ENCODE data around the gene TACR2. TPM values are rescaled to one million over a fixed set of nuclear protein-coding genes. Genes with fewer than 3 reads are reported as not detected.
A peak's percentile ranks its signal among the peaks of the same experiment; 100 is the strongest.

Gene TACR2
- total RNA-seq, 1 experiment from 2014 or later = 0.21 TPM

DNA sequence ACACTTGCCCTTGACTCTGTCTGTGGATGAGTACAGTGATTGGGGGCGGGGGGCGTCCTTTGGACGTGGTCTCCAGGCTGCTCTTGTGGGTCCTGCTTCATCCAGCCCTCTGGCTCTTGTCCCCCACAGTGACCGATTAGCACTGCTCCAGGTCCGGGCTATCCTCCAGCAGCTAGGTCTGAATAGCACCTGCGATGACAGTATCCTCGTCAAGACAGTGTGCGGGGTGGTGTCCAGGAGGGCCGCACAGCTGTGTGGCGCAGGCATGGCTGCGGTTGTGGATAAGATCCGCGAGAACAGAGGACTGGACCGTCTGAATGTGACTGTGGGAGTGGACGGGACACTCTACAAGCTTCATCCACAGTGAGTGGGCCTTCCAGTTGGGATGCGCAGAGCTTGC lies 18.3 kb downstream of the TACR2 start:
- DNase-seq (ENCODE audit: low read depth, low spot score) = no peak
- intact Hi-C loops (cut with micrococcal nuclease; ENCODE audit: unreplicated experiment) = no loop called here

DNA sequence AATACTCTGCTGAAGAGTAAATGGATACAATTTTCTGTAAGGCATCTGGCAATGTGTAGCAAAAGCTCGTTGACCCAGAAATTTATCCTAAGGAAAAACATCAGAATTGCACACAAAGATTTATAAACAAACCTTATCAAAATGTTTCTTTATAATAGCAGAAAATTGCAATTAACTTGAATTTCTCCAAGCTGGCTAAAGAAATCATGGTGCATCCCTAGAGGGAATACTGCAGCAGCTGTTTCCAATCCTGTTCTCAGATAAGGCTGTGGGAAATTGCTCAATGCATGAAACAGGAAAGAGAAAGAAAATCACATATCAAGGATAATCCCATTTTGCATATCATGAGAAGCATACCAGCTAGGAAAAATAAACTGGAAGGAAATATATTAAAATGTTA lies 18.7 kb downstream of the TACR2 start:
- Histone ChIP-seq H3K36me3 (ENCODE audit: control insufficient read depth, insufficient read depth, low read length) (no peaks in the 10 kb centered on the region), H3K4me1 (ENCODE audit: control insufficient read depth, insufficient read depth, low read length) (no peaks in the 10 kb centered on the region), H3K9me3 (ENCODE audit: control insufficient read depth, insufficient read depth, low read depth, low read length) (no peaks in the 10 kb centered on the region), H3K27me3 (ENCODE audit: control insufficient read depth, insufficient read depth, low read length) (no peaks in the 10 kb centered on the region), H3K27ac (ENCODE audit: low read length) (no peak overlapping the region), H3K4me3 (ENCODE audit: low read depth in 2 of 2, low read length in 2 of 2) (no peak overlapping the region)
- ChIA-PET CTCF (no interaction called here), POLR2A (no interaction called here)
- TF ChIP-seq, protein P1, sequence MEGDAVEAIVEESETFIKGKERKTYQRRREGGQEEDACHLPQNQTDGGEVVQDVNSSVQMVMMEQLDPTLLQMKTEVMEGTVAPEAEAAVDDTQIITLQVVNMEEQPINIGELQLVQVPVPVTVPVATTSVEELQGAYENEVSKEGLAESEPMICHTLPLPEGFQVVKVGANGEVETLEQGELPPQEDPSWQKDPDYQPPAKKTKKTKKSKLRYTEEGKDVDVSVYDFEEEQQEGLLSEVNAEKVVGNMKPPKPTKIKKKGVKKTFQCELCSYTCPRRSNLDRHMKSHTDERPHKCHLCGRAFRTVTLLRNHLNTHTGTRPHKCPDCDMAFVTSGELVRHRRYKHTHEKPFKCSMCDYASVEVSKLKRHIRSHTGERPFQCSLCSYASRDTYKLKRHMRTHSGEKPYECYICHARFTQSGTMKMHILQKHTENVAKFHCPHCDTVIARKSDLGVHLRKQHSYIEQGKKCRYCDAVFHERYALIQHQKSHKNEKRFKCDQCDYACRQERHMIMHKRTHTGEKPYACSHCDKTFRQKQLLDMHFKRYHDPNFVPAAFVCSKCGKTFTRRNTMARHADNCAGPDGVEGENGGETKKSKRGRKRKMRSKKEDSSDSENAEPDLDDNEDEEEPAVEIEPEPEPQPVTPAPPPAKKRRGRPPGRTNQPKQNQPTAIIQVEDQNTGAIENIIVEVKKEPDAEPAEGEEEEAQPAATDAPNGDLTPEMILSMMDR (IDR thresholded peaks at IDR 0.05) = no peak
- TF ChIP-seq, protein P2, sequence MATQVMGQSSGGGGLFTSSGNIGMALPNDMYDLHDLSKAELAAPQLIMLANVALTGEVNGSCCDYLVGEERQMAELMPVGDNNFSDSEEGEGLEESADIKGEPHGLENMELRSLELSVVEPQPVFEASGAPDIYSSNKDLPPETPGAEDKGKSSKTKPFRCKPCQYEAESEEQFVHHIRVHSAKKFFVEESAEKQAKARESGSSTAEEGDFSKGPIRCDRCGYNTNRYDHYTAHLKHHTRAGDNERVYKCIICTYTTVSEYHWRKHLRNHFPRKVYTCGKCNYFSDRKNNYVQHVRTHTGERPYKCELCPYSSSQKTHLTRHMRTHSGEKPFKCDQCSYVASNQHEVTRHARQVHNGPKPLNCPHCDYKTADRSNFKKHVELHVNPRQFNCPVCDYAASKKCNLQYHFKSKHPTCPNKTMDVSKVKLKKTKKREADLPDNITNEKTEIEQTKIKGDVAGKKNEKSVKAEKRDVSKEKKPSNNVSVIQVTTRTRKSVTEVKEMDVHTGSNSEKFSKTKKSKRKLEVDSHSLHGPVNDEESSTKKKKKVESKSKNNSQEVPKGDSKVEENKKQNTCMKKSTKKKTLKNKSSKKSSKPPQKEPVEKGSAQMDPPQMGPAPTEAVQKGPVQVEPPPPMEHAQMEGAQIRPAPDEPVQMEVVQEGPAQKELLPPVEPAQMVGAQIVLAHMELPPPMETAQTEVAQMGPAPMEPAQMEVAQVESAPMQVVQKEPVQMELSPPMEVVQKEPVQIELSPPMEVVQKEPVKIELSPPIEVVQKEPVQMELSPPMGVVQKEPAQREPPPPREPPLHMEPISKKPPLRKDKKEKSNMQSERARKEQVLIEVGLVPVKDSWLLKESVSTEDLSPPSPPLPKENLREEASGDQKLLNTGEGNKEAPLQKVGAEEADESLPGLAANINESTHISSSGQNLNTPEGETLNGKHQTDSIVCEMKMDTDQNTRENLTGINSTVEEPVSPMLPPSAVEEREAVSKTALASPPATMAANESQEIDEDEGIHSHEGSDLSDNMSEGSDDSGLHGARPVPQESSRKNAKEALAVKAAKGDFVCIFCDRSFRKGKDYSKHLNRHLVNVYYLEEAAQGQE (IDR thresholded peaks at IDR 0.05; ENCODE audit: insufficient read depth in 1 of 2, low read depth in 2 of 2, low read length in 1 of 2) = no peak
- TF ChIP-seq POLR2AphosphoS5 (IDR thresholded peaks at IDR 0.05; ENCODE audit: low read depth, low read length) (no peak), TCF7L2 (IDR thresholded peaks at IDR 0.05; ENCODE audit: low read depth, low read length) (no peak), SIN3A (IDR thresholded peaks at IDR 0.05; ENCODE audit: borderline replicate concordance, insufficient read depth, low read depth, low read length) (no peak)
- in situ Hi-C loops (cut with HindIII; ENCODE audit: low pct_unique_long_range_greater_than_20kb, low sequenced_read_pairs) (no loop called here), intact Hi-C loops (cut with micrococcal nuclease; ENCODE audit: unreplicated experiment) (no loop called here)
- no peak for DNase-seq (ENCODE audit: low read depth, low spot score)
- no peak for ATAC-seq
- no TSS peak for BruUV-seq (replicated peaks)

More for the DNA sequence above, 18.3 kb downstream of the TACR2 start:
- no peak for TF ChIP-seq TCF7L2 (IDR thresholded peaks at IDR 0.05; ENCODE audit: low read depth, low read length)
- no peak for TF ChIP-seq POLR2AphosphoS5 (IDR thresholded peaks at IDR 0.05; ENCODE audit: low read depth, low read length)
- no peak for TF ChIP-seq SIN3A (IDR thresholded peaks at IDR 0.05; ENCODE audit: borderline replicate concordance, insufficient read depth, low read depth, low read length)
- TF ChIP-seq, protein P2 (IDR thresholded peaks at IDR 0.05; ENCODE audit: insufficient read depth in 1 of 2, low read depth in 2 of 2, low read length in 1 of 2) = no peak
- TF ChIP-seq, protein P1 (IDR thresholded peaks at IDR 0.05) = no peak
- no peak overlapping the region for H3K27ac ChIP-seq (ENCODE audit: low read length)
- no peaks in the 10 kb centered on the region for H3K27me3 ChIP-seq (ENCODE audit: control insufficient read depth, insufficient read depth, low read length)
- H3K4me1 ChIP-seq (ENCODE audit: control insufficient read depth, insufficient read depth, low read length) = no peaks in the 10 kb centered on the region
- ChIA-PET CTCF (no interaction called here), POLR2A (interaction anchor here (0.5 kb wide), 1 partner anchor 217 kb away, joined by 3 read pairs; no protein-coding TSS in a partner anchor)
- no peak overlapping the region for H3K4me3 ChIP-seq (ENCODE audit: low read depth in 2 of 2, low read length in 2 of 2)
- no peaks in the 10 kb centered on the region for H3K9me3 ChIP-seq (ENCODE audit: control insufficient read depth, insufficient read depth, low read depth, low read length)
- no peaks in the 10 kb centered on the region for H3K36me3 ChIP-seq (ENCODE audit: control insufficient read depth, insufficient read depth, low read length)
- in situ Hi-C loops (cut with HindIII; ENCODE audit: low pct_unique_long_range_greater_than_20kb, low sequenced_read_pairs) = no loop called here
- BruUV-seq (replicated peaks) = no TSS peak
- ATAC-seq = peak; percentile 35; the same call in 1 of the 2 replicates

All from Panc1 (cell line).